ENCODE measurements around the gene LRRK1.

DNA sequence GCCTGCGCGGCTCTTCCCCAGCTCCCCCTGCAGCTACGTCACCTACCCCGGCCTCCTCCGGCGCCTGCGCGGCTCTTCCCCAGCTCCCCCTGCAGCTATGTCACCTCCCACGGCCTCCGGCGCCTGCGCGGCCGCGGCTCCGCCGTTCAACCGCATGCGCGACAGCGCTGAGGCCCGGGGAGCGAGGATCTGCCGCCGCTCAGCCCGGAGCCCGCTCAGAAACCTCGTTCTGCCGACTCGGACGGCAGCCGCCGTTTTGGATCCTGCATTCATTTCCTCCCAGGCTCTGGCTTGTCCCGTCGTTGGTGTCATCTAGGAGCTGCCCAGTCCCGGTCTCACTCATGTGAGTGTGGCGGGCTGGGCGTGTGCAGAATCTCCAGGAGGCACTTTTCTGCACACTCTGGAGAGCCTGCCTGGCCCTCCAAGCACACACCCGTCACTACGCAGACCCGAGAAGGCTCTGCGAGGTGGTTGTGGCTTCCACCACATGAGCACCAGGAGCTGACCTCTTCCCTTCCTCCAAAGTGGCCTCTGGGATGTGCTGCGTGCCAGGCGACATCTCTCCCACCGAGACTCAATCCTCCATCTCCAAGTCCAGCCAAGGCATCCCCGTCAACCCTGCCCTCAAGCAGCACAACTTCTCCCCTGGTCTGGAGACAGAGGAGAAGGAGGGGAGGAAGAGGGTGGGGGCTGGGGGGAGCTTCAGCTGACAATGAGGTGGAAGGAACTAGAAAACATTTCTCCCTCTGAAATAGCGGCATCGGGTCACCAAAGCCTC lies 167.4 kb downstream of the LRRK1 start:
- TF ChIP-seq POLR2A (IDR thresholded peaks at IDR 0.05): no peak
- TF ChIP-seq CTCF (IDR thresholded peaks at IDR 0.05): no peak
